DMS114 treated with DMSO at 0.1 percent for 48 hours (cell line): ENCODE measurements around the gene SPDYE5.

Experiments
- DNase-seq: peaks from one replicate; lab custom pipeline; 2025; ENCODE audit not compliant: unreplicated experiment; lab: John Stamatoyannopoulos, UW

Gene SPDYE5

GRCh38 chr7:75536491-75536890 is 44.4 kb downstream of the SPDYE5 start:
- DNase-seq, result no peak

DNA sequence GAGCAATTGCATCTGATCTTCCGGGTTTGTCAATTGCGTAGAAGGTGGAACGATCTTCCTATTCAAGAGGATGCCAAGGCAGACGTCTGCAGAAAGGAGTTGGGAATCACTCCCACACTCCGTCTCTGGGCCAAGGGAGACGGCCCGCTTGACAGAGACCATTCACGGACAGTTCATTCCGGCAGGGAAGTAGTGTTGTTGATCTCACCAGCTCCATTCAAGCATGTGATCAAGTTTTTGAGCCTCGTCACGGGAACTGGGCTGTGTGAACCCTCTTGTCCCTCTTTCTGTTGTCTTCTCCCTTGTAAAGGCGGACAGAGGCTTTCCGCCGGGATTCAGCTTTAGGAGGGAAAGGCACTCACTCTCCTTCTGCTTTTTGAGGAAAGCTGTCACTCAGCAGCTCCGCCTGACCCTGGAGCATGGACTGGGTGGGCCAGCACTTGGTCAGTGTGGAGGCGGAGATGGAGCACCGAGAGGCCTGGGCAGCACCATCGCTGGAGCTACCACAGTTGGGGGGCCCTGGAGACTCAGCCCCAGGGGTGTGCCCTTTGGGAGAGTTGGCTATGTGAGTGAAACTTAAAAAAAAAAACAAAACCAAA is 44.9 kb downstream of the SPDYE5 start:
- no peak for DNase-seq

- DNase-seq, result no peak
Observed at GRCh38 chr7:75537731-75538130, 45.6 kb downstream of the SPDYE5 start.

GRCh38 chr7:75546237-75547015 is 54.3 kb downstream of the SPDYE5 start:
- no peak for DNase-seq
